Suprapubic skin (tissue), 3 donors: ENCODE results near the gene RFC1.

Experiments used
- POLR2AphosphoS5 ChIP-seq, 3 donors: sonication (generic); formaldehyde crosslinking; IDR thresholded peaks; one replicate each; pipeline ENCODE4 v1.6.1; 2017; ENCODE audit warnings: antibody characterized with exemption in 3 of 3
- TF ChIP-seq, protein P1 (sequence below), 2 donors: fragments of 200-600 bp in 1 of 2; fragments of 450-650 bp in 1 of 2; sonication (generic) in 1 of 2; IDR thresholded peaks; one replicate each; pipeline ENCODE4 v1.5.1; 2016 to 2019; ENCODE audit warnings: antibody characterized with exemption in 2 of 2, mild to moderate bottlenecking in 1 of 2, moderate library complexity in 1 of 2

GRCh38 chr4:39278476-39278875 is 87.7 kb downstream of the RFC1 start:
- TF ChIP-seq POLR2AphosphoS5 (IDR thresholded peaks at IDR 0.05) = no peak
- TF ChIP-seq, protein P1, sequence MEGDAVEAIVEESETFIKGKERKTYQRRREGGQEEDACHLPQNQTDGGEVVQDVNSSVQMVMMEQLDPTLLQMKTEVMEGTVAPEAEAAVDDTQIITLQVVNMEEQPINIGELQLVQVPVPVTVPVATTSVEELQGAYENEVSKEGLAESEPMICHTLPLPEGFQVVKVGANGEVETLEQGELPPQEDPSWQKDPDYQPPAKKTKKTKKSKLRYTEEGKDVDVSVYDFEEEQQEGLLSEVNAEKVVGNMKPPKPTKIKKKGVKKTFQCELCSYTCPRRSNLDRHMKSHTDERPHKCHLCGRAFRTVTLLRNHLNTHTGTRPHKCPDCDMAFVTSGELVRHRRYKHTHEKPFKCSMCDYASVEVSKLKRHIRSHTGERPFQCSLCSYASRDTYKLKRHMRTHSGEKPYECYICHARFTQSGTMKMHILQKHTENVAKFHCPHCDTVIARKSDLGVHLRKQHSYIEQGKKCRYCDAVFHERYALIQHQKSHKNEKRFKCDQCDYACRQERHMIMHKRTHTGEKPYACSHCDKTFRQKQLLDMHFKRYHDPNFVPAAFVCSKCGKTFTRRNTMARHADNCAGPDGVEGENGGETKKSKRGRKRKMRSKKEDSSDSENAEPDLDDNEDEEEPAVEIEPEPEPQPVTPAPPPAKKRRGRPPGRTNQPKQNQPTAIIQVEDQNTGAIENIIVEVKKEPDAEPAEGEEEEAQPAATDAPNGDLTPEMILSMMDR (IDR thresholded peaks at IDR 0.05) = no peak
